Activated T-cell treated with anti-CD3 and anti-CD28 coated beads for 24 hours (primary cell): ENCODE results near the gene IQCK.
"Not testable (repeated sequence)": the region's sequence is repeated elsewhere in the genome, so short reads cannot be mapped to it uniquely, and the experiment has no call there.

Experiments
- DNase-seq: peaks from one replicate; pipeline ENCODE4 v3.0.0-alpha.2; 2020; ENCODE audit warnings: low read depth

IQCK gene, protein sequence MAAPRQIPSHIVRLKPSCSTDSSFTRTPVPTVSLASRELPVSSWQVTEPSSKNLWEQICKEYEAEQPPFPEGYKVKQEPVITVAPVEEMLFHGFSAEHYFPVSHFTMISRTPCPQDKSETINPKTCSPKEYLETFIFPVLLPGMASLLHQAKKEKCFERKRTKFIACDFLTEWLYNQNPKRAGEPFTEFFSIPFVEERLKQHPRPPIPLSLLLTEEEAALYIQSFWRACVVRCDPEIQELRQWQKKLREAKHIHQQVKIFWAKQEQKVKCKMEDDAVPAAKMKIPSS

DNA sequence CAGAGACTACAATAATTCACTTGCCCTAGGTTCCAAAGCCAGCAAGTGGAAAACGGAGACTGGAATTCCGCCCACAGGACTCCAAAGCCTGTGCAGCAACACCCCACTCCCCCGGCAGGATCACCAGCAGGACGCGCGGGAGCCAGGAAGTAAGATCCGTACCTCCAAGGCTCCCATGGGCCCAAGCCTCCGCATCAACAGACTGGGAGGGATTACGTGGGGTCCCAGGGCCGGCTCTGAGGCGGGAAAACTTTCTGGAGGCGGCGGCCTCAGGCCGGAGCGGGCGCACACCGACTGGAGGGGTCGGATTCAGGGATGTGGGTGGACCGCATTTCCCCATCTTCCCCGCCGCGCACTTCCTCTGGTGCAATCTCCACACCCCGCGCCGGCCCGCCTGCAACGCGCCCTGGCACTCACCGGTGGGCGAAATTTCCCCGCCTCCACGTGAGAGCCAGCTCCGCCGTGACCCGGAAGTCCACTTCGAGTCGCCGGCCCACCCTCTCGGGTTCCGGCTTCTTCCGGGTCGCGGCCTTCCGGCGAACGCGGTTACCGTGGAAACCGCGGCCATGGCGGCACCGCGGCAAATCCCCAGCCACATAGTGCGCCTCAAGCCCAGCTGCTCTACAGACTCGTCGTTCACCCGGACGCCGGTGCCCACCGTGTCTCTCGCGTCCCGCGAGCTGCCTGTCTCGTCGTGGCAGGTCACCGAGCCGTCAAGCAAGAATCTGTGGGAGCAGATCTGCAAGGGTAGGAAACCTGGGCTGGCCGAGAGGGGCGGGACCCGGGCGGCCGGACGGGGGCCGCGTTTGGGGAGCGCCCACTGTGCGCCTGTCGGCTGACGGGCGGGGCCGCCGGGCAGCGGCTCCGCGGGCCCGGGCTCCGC is at the start of gene IQCK, which contains the start of gene KNOP1:
Gene IQCK (plus strand): TSS at position 531 of the 883 bp plus-strand sequence. CDS start 36 bp downstream, at position 567.
Gene KNOP1 (minus strand): TSS at position 487 of the 883 bp plus-strand sequence. CDS start 3,192 bp downstream, outside the sequence.
- peak; percentile 88 for DNase-seq

DNA sequence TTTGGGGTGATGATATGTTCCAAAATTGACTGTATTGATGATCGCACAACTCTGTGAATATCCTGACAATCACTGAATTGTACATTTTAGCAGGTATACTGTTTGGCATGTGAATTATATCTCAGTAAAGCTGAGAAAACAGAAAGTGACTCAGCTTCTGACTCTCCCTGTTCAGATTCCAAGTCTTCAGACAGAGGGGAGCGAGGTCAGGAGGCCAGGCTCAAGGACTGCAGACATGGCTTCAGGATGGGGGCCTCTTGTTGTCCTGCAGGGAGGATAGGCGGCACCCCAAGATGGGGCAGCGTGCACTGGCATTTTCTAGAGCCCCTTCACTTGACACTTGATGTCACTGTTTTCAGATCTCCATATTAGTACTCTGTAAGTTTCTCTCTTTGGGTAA is 45.7 kb upstream of the IQCK start:
- DNase-seq, result no peak

DNA sequence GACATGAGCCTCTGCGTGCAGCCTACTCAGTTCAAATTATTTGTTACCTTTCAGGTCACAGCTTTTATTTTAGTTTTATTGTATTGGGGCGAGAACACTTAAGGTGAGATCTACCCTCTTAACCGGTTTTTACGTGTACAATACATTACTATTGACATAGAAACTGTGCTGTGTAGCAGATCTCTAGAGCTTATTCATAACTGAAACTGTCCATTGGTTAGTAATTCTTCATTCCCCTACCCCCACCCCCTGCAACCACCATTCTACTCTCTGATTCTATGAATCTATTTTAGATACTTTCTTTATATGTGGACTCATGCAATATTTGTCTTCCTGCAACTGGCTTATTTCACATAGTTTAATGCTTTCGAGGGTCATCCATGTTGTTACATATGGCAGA is 43.6 kb upstream of the IQCK start:
- DNase-seq, result no peak

DNA sequence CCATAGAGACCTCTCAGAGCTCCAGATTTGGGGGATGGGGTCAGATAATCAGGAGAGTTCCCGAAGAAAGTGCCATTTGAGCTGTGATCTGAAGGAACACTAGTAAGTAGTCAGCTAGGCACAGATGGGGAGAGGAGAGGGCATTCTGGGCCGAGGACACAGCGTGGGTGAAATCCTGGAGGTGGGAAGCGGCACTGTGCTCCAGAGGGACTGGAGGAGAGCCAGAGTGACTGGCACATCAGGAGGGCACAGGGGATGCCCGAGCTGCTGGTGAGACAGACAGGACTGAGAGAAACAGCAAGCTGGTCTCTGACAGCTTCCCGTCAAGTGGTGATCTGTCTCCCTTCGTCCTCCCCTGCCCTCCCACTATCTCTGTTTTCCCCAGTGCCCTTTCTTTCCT is 40.7 kb upstream of the IQCK start:
- no peak for DNase-seq

DNA sequence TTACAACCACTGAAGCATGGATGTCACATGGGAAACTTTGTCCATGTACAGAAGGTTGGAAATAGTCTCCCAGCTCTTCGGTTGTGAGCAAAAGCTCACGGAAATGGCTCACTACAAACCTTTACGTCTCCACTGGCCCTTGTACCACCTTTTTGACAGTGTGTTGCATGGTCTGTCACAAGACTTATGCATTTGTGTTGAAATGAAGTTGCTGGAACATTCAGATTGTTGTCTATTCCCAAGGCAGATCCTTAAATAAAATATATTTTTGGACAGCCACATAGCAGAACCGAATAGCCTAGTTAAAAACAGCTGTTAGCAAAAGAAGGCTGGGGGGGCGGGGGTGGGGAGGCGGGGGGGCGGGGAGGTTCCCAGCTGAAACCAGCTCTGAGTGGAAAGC is 39.3 kb upstream of the IQCK start:
- no peak for DNase-seq

DNA sequence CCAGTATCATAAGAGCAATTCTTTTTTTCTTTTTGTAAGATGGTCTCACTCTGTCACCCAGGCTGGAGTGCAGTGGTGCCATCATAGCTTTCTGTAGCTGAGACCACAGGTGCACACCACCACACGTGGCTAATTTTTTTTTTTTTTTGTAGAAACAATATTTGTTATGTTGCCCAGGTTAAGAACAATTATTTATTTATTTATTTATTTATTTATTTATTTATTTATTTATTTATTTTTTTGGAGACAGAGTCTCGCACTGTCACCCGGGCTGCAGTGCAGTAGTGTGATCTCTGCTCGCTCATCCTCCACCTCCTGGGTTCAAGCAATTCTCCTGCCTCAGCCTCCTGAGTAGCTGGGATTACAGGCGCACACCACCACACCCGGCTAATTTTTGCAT is 38.8 kb upstream of the IQCK start:
- not testable (repeated sequence) for DNase-seq

DNA sequence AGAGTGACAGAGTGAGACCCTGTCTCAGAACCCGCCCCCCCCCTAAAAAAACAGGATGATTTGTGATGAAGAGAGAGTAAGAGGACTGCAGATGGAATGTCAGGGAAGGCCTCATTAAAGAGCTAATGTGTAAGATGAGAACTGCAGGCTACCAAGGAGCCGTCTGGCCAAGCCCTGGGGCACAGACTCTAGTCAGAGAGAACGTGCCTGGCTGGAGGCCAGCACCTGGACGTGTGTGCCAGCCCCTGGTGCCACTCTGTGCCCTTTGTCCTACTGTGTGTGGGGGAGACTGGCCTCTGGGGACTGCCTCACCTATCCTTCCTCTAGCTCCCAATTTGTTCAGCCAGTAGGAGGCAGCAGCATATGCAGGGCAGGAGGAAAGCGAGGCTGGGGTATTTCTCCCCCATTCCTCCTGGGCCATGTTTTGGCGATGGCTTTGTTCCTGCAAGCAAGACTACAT is 37.2 kb upstream of the IQCK start:
- no peak for DNase-seq

DNA sequence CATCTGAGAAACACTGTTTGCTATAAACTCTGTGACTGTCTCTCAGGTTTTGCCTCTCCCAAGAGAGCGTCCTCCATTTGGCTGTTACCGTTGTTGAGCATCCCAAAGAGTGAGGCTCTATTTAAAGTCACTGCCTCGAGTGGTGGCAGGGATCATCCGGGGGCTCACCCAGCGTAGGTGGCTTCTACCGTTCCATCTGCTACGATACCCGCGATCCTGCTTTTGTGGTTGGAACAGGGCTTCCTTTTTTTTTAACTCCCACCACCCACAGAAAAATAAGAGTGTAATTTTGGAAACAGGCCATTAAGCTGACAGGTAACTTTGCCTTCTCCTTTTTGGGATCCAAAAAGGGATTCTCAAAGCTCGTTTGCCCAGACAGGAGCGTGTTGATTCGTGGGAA is 36.4 kb upstream of the IQCK start:
- no peak for DNase-seq

DNA sequence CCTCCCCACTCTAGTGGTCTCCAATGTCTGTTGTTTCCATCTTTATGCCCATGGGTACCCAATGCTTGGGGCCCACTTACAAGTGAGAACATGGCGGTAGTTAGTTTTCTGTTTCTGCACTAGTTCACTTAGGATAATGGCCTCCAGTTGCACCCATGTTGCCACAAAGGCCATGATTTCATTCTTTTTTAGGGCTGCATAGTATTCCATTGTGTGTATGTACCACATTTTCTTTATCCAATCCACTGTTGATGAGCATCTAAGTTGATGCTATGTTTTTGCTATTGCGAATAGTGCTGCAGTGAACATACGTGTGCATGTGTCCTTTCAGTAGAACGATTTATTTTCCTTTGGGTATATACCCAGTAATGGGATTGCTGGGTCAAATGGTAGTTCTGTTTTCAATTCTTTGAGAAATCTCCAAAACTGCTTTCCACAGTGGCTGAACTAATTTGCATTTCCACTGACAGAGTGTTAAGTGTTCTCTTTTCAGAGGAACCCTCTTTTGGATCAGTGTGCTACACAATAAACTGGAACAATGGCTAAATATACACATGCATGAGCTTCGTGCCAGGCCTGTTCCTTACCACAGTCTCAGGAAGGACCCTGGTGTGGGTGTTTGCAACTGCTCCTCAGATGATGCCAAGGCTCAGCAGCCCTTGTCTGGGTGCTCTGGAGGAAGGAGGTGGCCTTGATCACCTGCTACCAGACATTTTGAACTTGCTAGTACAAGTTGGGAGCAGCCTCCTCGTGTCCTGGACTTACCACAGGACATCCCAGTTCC is 34.4 kb upstream of the IQCK start:
- DNase-seq, result no peak

DNA sequence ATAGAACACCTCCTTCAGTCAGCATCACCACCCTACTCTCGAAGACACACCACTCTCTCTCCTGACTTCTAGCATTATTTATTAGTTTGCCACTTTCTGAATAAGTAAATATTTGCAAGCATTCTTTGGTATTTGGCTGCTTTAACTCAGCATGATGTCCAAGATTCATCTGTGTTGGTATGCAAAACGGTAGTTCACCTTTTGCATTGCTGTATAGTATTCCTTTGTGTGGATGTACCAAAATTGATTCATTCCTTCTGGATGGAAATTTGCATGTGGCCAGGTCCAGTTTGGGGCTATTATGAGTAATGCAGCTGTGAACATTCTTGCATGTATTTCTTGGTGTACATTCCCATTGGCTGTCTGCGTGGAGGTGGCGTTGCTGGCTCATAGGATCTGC is 32.9 kb upstream of the IQCK start:
- no peak for DNase-seq

DNA sequence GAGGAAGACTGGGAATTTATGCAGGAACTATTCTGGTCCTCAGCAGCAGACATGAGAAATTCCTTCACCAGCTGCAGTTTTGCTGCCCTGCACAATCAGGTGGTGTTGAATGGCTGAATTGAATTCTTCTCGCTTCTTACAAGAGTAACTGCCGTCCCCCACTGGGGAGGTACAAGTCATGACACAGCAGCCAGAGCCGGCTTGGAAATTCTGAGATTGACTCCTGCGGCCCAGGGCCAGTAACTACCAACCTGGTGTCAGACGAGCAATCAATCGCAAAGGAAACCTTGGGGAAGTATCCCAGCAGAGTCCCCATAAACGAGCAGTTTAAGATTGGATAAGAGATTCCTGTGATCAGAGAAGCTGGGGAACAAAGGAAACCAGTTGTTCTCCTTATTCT is 30.8 kb upstream of the IQCK start:
- DNase-seq, result no peak

DNA sequence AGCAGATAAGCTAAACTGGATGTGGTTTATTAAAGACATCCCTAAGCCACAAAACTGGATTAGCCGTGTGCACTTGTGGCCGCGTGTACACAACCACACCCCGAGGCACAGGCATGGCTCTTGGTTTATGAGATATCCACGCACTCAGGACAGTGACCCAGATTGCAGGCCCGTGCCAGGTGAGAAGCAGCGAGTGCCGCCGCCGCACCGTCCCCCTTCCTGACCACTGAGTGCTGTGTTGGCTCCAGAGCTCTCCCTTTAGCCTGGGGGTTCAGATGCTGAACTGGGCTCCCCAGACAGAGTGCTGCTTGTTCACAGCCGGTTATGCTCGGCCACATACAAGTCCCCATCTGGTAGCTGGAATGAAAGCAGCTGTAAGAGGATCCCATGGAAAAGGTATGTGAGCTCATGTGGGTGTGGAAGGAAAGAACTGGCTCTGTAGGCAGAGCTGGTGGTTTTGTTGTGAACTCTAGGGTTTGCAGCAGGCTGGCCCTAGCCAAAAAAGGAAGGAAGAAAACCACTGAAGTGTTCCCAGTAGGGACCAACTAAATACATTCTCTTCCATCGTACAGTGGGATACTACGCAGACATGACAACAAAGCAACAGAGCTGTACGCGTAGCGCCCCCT is 29.6 kb upstream of the IQCK start:
- no peak for DNase-seq

DNA sequence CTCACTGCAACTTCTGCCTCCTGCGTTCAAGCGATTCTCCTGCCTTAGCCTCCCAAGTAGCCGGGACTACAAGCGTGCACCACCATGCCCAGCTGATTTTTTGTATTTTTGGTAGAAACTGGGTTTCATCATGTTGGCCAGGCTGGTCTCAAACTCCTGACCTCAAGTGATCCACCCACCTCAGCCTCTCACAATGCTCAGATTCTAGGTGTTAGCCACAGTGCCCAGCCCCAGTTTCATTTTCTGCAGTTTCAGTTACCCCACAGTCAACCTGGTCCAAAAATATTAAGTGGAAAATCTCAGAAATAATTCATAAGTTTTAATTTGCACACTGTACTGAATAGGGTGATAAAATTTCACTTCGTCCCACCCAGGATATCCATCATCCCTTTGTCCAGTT is 28.7 kb upstream of the IQCK start:
- DNase-seq, result no peak

DNA sequence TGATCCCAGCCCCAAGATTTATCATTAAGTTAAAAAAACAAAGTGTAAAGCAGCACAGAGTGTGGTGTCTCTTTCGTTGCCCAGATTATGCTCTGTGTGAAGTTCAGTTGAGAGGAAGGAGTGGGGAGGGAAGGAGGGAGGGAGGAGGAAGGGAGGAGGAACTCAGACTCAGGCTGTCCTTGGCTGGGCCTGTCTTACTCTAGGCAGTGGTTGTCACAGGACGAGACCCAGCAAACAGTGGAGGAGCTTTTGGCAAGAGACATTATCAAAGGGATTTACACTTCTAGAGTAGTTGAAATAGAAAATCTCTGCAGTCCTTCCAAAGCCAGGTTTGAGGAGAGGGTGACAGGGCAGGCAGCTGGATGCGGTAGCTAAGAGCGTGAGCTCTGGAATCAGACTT is 27.9 kb upstream of the IQCK start:
- no peak for DNase-seq

DNA sequence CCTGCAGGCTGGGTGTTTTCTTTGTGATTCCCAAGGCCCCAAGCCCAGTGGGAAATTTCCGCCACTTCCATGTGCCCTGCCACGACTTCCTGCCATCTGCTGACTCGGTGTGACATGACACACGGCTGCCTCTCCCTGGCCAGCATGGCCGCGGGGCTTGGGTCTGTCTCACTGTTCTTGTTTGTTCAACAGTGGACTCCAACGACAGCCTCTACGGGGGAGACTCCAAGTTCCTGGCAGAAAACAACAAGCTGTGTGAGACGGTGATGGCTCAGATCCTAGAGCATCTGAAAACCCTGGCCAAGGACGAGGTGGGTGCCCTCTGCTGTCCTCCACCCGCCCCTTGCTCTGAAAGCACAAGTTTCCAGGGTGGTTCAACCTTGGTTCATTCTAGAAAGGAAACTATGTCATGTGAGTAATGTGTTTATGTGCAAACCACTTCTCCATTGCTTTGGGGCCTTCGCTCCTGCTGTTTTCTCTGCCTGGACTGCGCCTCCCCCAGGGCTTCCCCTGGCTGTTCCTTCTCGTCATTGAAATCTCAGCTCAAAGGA is 26.8 kb upstream of the IQCK start:
- no peak for DNase-seq

DNA sequence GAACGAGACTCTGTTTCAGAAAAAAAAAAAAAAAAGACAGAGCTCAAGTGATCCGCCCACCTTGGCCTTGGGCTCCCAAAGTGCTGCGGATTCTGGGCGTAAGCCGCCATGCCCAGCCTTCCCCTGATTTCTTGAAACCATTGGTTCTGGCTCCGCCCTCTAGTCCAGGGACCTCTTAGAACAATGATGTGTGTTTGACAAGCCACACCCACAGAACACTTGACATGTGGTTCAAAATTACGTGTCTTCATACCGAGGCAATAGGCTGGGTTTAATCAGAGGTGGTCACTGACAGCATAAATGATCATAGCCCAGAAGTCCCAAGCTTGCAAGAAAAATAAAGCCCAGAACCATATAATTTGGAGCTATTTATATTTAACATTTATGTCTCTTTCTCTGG is 23.1 kb upstream of the IQCK start:
- DNase-seq, result no peak

DNA sequence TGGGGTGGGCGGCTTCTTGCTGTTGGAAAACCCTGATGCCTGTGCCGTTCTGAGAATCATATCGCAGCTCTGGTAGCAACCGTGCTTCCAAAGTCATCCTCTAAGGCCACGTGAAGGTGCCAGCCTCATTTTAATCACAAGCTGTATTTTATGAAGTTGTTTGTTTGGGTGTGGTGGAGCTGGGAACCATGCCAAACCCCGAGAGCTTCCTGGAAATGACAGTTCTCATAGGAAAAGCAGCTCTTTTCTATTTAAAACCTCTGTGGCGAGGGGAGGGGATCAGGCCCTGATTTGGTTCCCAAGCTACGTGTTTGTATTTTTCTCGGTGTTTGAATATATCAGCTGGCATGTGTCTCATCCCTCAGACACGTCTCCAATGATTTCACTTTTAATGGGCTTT is 21.7 kb upstream of the IQCK start:
- DNase-seq, result peak; percentile 30

DNA sequence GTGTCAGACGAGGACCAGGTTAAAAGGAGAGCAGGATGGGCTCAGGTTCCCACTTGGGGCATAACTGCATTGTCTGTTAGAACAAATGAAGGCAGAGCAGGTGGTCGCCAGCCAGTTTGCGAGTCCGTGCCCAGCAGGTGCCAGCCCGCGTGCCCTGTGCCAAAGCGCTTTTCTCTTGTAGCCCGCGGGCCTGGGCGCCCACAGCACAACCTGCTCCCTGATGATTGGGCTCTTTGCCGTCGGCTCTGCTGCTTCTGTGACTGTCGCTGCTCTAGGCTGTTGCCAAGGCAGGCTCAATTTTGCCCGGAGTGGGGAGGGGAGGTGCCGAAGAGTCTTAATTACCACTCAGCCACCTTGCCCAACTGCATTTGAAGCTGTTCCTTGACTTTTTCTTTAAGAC is 21.1 kb upstream of the IQCK start:
- DNase-seq, result no peak

DNA sequence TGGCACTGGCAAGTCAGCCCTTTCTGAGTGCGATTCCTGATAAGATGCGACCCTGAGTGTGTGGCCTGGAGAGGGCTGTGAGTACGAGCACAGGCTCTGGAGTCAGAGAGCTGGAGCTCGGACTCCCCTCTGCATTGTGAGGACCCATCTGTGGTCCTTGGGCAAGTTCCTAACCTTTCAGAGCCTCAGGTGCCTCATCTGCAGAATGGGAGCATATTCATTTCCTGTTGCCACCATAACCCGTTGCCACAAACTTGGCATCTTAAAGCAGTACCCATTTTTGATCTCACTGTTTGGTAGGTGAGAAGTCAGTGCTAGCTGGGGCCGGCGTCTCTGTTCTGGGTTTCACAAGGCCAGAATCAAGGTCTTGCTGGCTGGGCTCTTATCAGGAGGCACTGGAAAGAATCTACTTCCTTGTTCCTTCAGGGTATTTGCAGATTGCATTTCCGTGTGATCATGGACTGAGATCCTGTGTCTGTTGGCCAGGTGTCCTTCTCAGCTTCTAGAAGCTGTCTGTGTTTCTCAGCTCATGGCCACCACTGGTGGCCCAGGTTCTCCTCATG is 20.2 kb upstream of the IQCK start:
- DNase-seq, result no peak

DNA sequence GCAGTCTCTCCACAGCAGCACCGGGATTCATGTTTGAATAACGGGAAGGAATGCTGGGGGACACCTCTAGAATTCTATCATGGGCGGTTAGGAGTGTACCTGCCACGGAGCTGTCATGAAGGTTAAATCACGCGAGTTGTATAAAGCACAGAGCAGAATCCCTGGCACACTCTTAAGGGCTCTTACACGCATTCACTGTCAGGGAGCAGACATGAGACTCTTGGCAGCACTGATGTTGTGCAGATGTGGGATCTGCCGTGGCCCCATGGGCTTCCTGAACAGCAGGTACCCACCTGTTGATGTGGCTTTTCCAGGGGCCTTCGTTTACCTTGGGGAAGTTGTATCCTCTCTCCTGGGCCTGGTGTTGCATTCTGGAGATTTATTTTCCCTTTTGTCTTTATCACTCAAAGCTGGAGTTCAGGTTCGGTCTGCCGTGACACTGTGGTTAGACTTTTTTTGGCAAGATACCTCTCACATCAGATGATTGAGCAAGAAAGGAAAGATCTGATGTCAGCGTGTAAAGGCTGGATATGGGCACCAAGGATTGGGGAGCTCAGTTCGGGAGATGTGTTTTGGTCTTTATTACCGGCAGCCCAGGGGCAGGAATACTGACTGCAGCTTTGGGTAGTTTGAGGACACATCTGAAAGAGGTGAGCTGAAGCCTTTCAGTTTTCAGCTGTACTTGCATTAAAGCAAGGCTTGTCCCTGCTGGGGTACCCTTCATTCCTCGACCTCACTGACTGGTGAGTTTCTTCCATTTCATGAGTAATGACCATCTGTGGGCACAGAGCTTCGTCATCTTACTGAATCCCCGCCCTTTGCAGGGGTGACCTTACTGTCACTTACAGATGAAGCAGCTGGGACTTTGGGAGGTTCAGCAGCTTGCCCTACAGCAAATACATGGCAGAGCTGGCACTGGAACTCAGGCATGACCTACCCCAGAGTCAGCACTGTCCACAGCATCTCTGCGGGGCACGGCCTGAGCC is 19.3 kb upstream of the IQCK start:
- no peak for DNase-seq
